Transverse colon (tissue), 4 donors: Measurements from ENCODE around the gene TP53BP1.

Experiments
- CTCF ChIP-seq, 5 experiments: fragments of 200-600 bp in 3 of 5; fragments of 450-650 bp in 2 of 5; sonication (generic) in 3 of 5; IDR thresholded peaks; 1 replicate in 2 of 5; 2 replicates in 3 of 5; pipeline ENCODE4 v1.5.1; 2016 to 2017; ENCODE audit warnings: antibody characterized with exemption in 5 of 5, inconsistent platforms in 3 of 5, mild to moderate bottlenecking in 2 of 5, moderate library complexity in 1 of 5
- EP300 ChIP-seq: sonication (generic); formaldehyde crosslinking; IDR thresholded peaks from one replicate; pipeline ENCODE4 v1.6.1; 2017; ENCODE audit warnings: antibody characterized with exemption, low read depth
- POLR2A ChIP-seq: fragments of 450-650 bp; IDR thresholded peaks from one replicate; pipeline ENCODE4 v1.6.1; 2016; ENCODE audit warnings: antibody characterized with exemption, mild to moderate bottlenecking, moderate library complexity
- POLR2AphosphoS5 ChIP-seq, 3 donors: sonication (generic); formaldehyde crosslinking; IDR thresholded peaks; one replicate each; pipeline ENCODE4 v1.6.1; 2016; ENCODE audit warnings: antibody characterized with exemption in 3 of 3

DNA sequence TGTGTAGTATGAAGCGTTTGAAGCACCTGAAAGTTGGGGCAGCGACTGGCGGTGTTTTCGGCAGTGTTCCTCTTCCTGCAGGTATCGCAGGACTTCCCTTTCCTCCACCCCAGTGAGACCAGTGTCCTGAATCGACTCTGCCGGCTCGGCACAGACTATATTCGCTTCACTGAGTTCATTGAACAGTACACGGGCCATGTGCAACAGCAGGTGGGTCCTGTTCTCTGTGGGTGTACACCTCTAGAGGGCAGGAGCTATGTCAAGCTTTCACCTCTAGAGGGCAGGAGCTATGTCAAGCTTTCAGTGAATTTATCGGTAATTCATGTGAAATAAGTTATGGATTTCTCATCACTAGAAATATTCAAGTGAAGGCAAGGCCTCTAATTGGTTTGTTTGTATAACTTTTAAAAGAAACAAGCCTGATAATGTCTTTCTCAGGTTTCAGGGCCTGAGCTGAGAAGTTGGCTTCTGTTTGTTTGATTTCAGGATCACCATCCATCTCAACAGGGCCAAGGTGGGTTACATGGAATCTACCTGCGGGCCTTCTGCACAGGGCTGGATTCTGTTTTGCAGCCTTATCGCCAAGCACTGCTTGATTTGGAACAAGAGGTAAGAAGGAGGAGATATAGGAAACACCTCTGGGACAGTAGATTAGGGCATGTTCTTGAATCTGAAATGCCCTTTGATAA is 116.8 kb downstream of the TP53BP1 start:
- TF ChIP-seq CTCF (IDR thresholded peaks at IDR 0.05): peak; percentile 49 to 66 (median 58)
- TF ChIP-seq POLR2A: no peak
- TF ChIP-seq EP300: no peak
- no peak for TF ChIP-seq POLR2AphosphoS5 (IDR thresholded peaks at IDR 0.05)
